Progenitor cell of endocrine pancreas (in vitro differentiated cells): ENCODE measurements around the gene TREH. TPM values are rescaled to one million over a fixed set of nuclear protein-coding genes. Genes with fewer than 3 reads are reported as not detected.

ENCODE experiments used
- DNase-seq: peaks from one replicate; pipeline ENCODE4 v3.0.0; 2021; ENCODE audit warnings: low spot score; ENCODE audit not compliant: unreplicated experiment
- H3K27ac Mint-ChIP-seq: 2 replicates; pipeline ENCODE4 v1.8.0; 2021; ENCODE audit warnings: mild to moderate bottlenecking, moderate library complexity, mixed read lengths
- H3K27me3 Mint-ChIP-seq: 2 replicates; pipeline ENCODE4 v1.8.0; 2021; ENCODE audit warnings: mixed read lengths
- H3K36me3 Mint-ChIP-seq: 2 replicates; pipeline ENCODE4 v1.8.0; 2022; ENCODE audit warnings: mixed read lengths; ENCODE audit not compliant: insufficient read depth
- H3K4me1 Mint-ChIP-seq: 2 replicates; pipeline ENCODE4 v1.8.0; 2021; ENCODE audit warnings: low read depth, mixed read lengths
- H3K4me3 Mint-ChIP-seq: 2 replicates; pipeline ENCODE4 v1.8.0; 2021; ENCODE audit warnings: low read depth, mild to moderate bottlenecking, moderate library complexity, mixed read lengths
- H3K9me3 Mint-ChIP-seq: 2 replicates; pipeline ENCODE4 v1.8.0; 2021; ENCODE audit warnings: low read depth, mixed read lengths
- CTCF ChIP-seq: fragments of 200-600 bp; sonication (generic); IDR thresholded peaks from one replicate; pipeline ENCODE4 v1.5.0; 2021; ENCODE audit warnings: antibody characterized with exemption, mild to moderate bottlenecking; ENCODE audit not compliant: unreplicated experiment
- total RNA-seq: library from RNA; stranded (reverse); gene quantifications from 2 replicates; pipeline ENCODE4 v1.2.1, GENCODE V29; 2021

TREH gene
- total RNA-seq, 1 donor from 2014 or later: not detected

- Mint-ChIP-seq H3K36me3 (no peaks in the 10 kb centered on the region), H3K4me3 (no peak overlapping the region), H3K27me3 (peaks cover 3% of the 10 kb centered on the region), H3K9me3 (no peaks in the 10 kb centered on the region), H3K27ac (no peak overlapping the region), H3K4me1 (no peaks in the 10 kb centered on the region)
- TF ChIP-seq CTCF: no peak
- no peak for DNase-seq
These were observed 26.5 kb upstream of the TREH start for GRCh38 chr11:118705791-118706545.

GRCh38 chr11:118705111-118705741 lies 25.8 kb upstream of the TREH start:
- peaks cover 3% of the 10 kb centered on the region for H3K27me3 Mint-ChIP-seq
- no peaks in the 10 kb centered on the region for H3K4me1 Mint-ChIP-seq
- H3K27ac Mint-ChIP-seq: no peak overlapping the region
- TF ChIP-seq CTCF: no peak
- no peak overlapping the region for H3K4me3 Mint-ChIP-seq
- no peaks in the 10 kb centered on the region for H3K36me3 Mint-ChIP-seq
- H3K9me3 Mint-ChIP-seq: peaks cover 3% of the 10 kb centered on the region
- no peak for DNase-seq

- no peak overlapping the region for H3K27ac Mint-ChIP-seq
- no peak for TF ChIP-seq CTCF
- no peak for DNase-seq
- H3K4me1 Mint-ChIP-seq: no peaks in the 10 kb centered on the region
- H3K36me3 Mint-ChIP-seq: no peaks in the 10 kb centered on the region
- peaks cover 3% of the 10 kb centered on the region for H3K27me3 Mint-ChIP-seq
- H3K4me3 Mint-ChIP-seq: no peak overlapping the region
- H3K9me3 Mint-ChIP-seq: peaks cover 4% of the 10 kb centered on the region
These were observed 24.2 kb upstream of the TREH start for GRCh38 chr11:118703563-118704106.

GRCh38 chr11:118699506-118700220 lies 20.2 kb upstream of the TREH start:
- peaks cover 2% of the 10 kb centered on the region for H3K4me1 Mint-ChIP-seq
- no peaks in the 10 kb centered on the region for H3K27me3 Mint-ChIP-seq
- H3K9me3 Mint-ChIP-seq: peaks cover 4% of the 10 kb centered on the region
- no peaks in the 10 kb centered on the region for H3K36me3 Mint-ChIP-seq
- no peak for TF ChIP-seq CTCF
- peak overlapping the region; percentile 56 for H3K27ac Mint-ChIP-seq
- no peak for DNase-seq
- H3K4me3 Mint-ChIP-seq: no peak overlapping the region

GRCh38 chr11:118697346-118697745 lies 17.9 kb upstream of the TREH start:
- no peak for DNase-seq
- TF ChIP-seq CTCF: no peak
- Mint-ChIP-seq H3K9me3 (peaks cover 4% of the 10 kb centered on the region), H3K4me1 (peaks cover 11% of the 10 kb centered on the region), H3K27ac (no peak overlapping the region), H3K4me3 (no peak overlapping the region), H3K27me3 (no peaks in the 10 kb centered on the region), H3K36me3 (no peaks in the 10 kb centered on the region)
